GM13976 (cell line): ENCODE data around the gene DCHS2.

Experiments
- DNase-seq: peaks from one replicate; pipeline ENCODE4 v3.0.0; 2012; ENCODE audit warnings: low spot score
- CTCF ChIP-seq: IDR thresholded peaks from 2 replicates; pipeline ENCODE4 v1.5.1; 2012; ENCODE audit warnings: borderline replicate concordance, mild to moderate bottlenecking; ENCODE audit not compliant: insufficient read depth; ENCODE audit errors: extremely low read depth, missing control alignments, control extremely low read depth
- in situ Hi-C: fragments of 300-500 bp; cut with MboI; formaldehyde crosslinking; loops from one replicate; pipeline ENCODE4 v1.12.0; 2022; ENCODE audit warnings: low sequenced_read_pairs, mixed read lengths, inconsistent platforms; ENCODE audit not compliant: unreplicated experiment

DCHS2 gene

GRCh38 chr4:154433543-154433942, 58.1 kb downstream of the DCHS2 start:
- no peak for TF ChIP-seq CTCF
- in situ Hi-C loops, result no loop called here
- DNase-seq, result no peak

- DNase-seq, result no peak
- in situ Hi-C loops, result no loop called here
- no peak for TF ChIP-seq CTCF
Observed at GRCh38 chr4:154429176-154429575, 62.4 kb downstream of the DCHS2 start.

GRCh38 chr4:154427149-154427548, 64.5 kb downstream of the DCHS2 start:
- no peak for DNase-seq
- in situ Hi-C loops, result no loop called here
- no peak for TF ChIP-seq CTCF

- in situ Hi-C loops, result no loop called here
- DNase-seq, result no peak
- TF ChIP-seq CTCF, result no peak
Observed at GRCh38 chr4:154425514-154425913, 66.1 kb downstream of the DCHS2 start.

- no peak for DNase-seq
- TF ChIP-seq CTCF, result no peak
- in situ Hi-C loops, result no loop called here
Observed at GRCh38 chr4:154424810-154425484, 66.7 kb downstream of the DCHS2 start.

- DNase-seq, result no peak
- in situ Hi-C loops, result no loop called here
- TF ChIP-seq CTCF, result no peak
Observed at GRCh38 chr4:154422152-154422551, 69.4 kb downstream of the DCHS2 start.
